B cell (primary cell): ENCODE data around the gene TESK2. TPM values are rescaled to one million over a fixed set of nuclear protein-coding genes. Genes with fewer than 3 reads are reported as not detected.
A peak's percentile ranks its signal among the peaks of the same experiment; 100 is the strongest.

Experiments used
- ATAC-seq: fragments of 200-7000 bp; cut with Tn5 transposase; one replicate; pipeline ENCODE4 v1.10.0; 2021; ENCODE audit warnings: low read depth, mild to moderate bottlenecking, moderate number of reproducible peaks, moderate library complexity
- CTCF ChIA-PET: fragments of 350-600 bp; sonication (Branson Sonifier 250); formaldehyde crosslinking; loops from one replicate; lab custom pipeline; 2021; ENCODE audit warnings: antibody characterized with exemption, inconsistent platforms; lab: Charles Lee
- POLR2A ChIA-PET: fragments of 350-600 bp; sonication (Branson Sonifier 250); formaldehyde crosslinking; loops from one replicate; lab custom pipeline; 2021; ENCODE audit warnings: antibody characterized with exemption; lab: Charles Lee
- DNase-seq: peaks from one replicate; pipeline ENCODE4 v3.0.0; 2013
- H2AFZ ChIP-seq: 2 replicates; pipeline ENCODE4 v1.6.1; 2012; ENCODE audit warnings: mild to moderate bottlenecking, low read depth, low read length; ENCODE audit not compliant: insufficient read depth, poor library complexity, severe bottlenecking
- H3K27ac ChIP-seq, 2 donors: 1 replicate in 1 of 2; 2 replicates in 1 of 2; pipeline ENCODE4 v1.5.1; 2012 to 2013; ENCODE audit warnings: low read length in 2 of 2, mild to moderate bottlenecking in 2 of 2, moderate library complexity in 1 of 2
- H3K27me3 ChIP-seq, 4 experiments: fragments of 200-600 bp in 1 of 4; sonication (generic) in 1 of 4; replicated peaks in 1 of 4; 1 replicate in 2 of 4; 2 replicates in 2 of 4; pipeline versions ENCODE4 v1.6.1 to v1.7.0; 2013 to 2016; ENCODE audit warnings: low read length in 3 of 4, mild to moderate bottlenecking in 2 of 4, mixed read lengths in 1 of 4, moderate library complexity in 1 of 4; ENCODE audit not compliant: insufficient read depth in 4 of 4, control insufficient read depth in 3 of 4; ENCODE audit errors: control extremely low read depth in 1 of 4
- H3K36me3 ChIP-seq, 2 experiments: replicated peaks in 1 of 2; 1 replicate in 1 of 2; 2 replicates in 1 of 2; pipeline versions ENCODE4 v1.6.1 to v1.7.1; 2013; ENCODE audit warnings: low read length in 1 of 2; ENCODE audit not compliant: insufficient read depth in 2 of 2, control insufficient read depth in 1 of 2; ENCODE audit errors: control extremely low read depth in 1 of 2, extremely low read depth in 1 of 2
- H3K4me1 ChIP-seq, 2 donors: fragments of 200-600 bp in 1 of 2; sonication (generic) in 1 of 2; 1 replicate in 1 of 2; 2 replicates in 1 of 2; pipeline versions ENCODE4 v1.5.1 to v1.6.1; 2013 to 2017; ENCODE audit warnings: low read length in 2 of 2; ENCODE audit not compliant: control insufficient read depth in 2 of 2, insufficient read depth in 2 of 2
- H3K4me2 ChIP-seq: replicated peaks from 2 replicates; pipeline ENCODE3; 2012; ENCODE audit warnings: mild to moderate bottlenecking, low read depth, low read length; ENCODE audit not compliant: poor library complexity, severe bottlenecking
- H3K4me3 ChIP-seq, 5 experiments: fragments of 200-600 bp in 1 of 5; sonication (generic) in 1 of 5; 1 replicate in 3 of 5; 2 replicates in 2 of 5; pipeline versions ENCODE4 v1.5.1 to v1.7.0; 2011 to 2016; ENCODE audit warnings: low read length in 4 of 5, mild to moderate bottlenecking in 4 of 5, low read depth in 2 of 5, control low read depth in 1 of 5, moderate library complexity in 1 of 5; ENCODE audit not compliant: insufficient read depth in 1 of 5; ENCODE audit errors: control extremely low read depth in 1 of 5, extremely low read depth in 1 of 5
- H3K79me2 ChIP-seq: fragments of 200-600 bp; sonication (generic); one replicate; pipeline ENCODE4 v1.6.0; 2016; ENCODE audit warnings: low read length; ENCODE audit not compliant: control insufficient read depth, insufficient read depth
- H3K9ac ChIP-seq: fragments of 200-600 bp; sonication (generic); 2 replicates; pipeline ENCODE4 v1.6.1; 2017; ENCODE audit warnings: mild to moderate bottlenecking, low read length, moderate library complexity
- H3K9me3 ChIP-seq, 3 donors: one replicate each; pipeline versions ENCODE4 v1.6.1 to v1.7.1; 2013; ENCODE audit warnings: low read length in 2 of 3; ENCODE audit not compliant: control insufficient read depth in 2 of 3, insufficient read depth in 1 of 3; ENCODE audit errors: control extremely low read depth in 1 of 3
- H4K20me1 ChIP-seq: 2 replicates; pipeline ENCODE4 v1.6.0; 2012; ENCODE audit warnings: mild to moderate bottlenecking, low read length; ENCODE audit not compliant: insufficient read depth, control insufficient read depth, poor library complexity, severe bottlenecking
- H3K27ac Mint-ChIP-seq: one replicate; pipeline ENCODE4 v1.8.0; 2021; ENCODE audit warnings: mixed read lengths
- H3K27me3 Mint-ChIP-seq: one replicate; pipeline ENCODE4 v1.8.0; 2021; ENCODE audit warnings: mixed read lengths
- H3K4me1 Mint-ChIP-seq: one replicate; pipeline ENCODE4 v1.8.0; 2021; ENCODE audit warnings: mixed read lengths
- H3K4me3 Mint-ChIP-seq: one replicate; pipeline ENCODE4 v1.8.0; 2021; ENCODE audit warnings: mixed read lengths
- H3K9me3 Mint-ChIP-seq: one replicate; pipeline ENCODE4 v1.8.0; 2022; ENCODE audit warnings: mixed read lengths; ENCODE audit not compliant: insufficient read depth
- CTCF ChIP-seq: fragments of 200-600 bp; IDR thresholded peaks from one replicate; pipeline ENCODE4 v1.8.0; 2022; ENCODE audit warnings: antibody characterized with exemption, mild to moderate bottlenecking
- EZH2 ChIP-seq: IDR thresholded peaks from 2 replicates; pipeline ENCODE4 v1.6.1; 2012; ENCODE audit warnings: borderline replicate concordance, low read depth, mild to moderate bottlenecking, moderate library complexity, low read length; ENCODE audit not compliant: insufficient read depth, poor library complexity, severe bottlenecking
- WGBS: methylation state at CpG from one replicate; pipeline ENCODE4 v1.1.5; 2013; ENCODE audit warnings: missing lambda C conversion rate; ENCODE audit not compliant: insufficient coverage; 5-methylcytosine and 5-hydroxymethylcytosine counted together
- intact Hi-C: fragments of 100-400 bp; cut with micrococcal nuclease; formaldehyde crosslinking; loops from one replicate; pipeline ENCODE4 v1.10.0; 2022
- polyA plus RNA-seq: library from polyadenylated mRNA; depleted of rRNA; stranded (reverse); fragments of >200 nt; gene quantifications from 2 replicates; pipeline ENCODE4 v1.2.3, GENCODE V29; 2012
- total RNA-seq, 2 donors: library from RNA; stranded (reverse); fragments of 120-200 nt in 1 of 2; gene quantifications; 1 replicate in 1 of 2; 2 replicates in 1 of 2; pipeline versions ENCODE4 v1.2.3 to v1.2.4, GENCODE V29; 2013 to 2022

The TESK2 gene
- total and polyA plus RNA-seq, 2 donors (not counting 1 experiment from before 2014, with no cell fraction given) = 21.7 to 27.0 TPM

GRCh38 chr1:45501505-45501859 lies 10.5 kb upstream of the TESK2 start:
- H3K4me3 Mint-ChIP-seq = peak overlapping the region; percentile 58
- no peaks in the 10 kb centered on the region for H3K9me3 Mint-ChIP-seq
- Histone ChIP-seq H4K20me1 (no peaks in the 10 kb centered on the region), H3K9ac (no peak overlapping the region), H3K27ac (no peak overlapping the region), H3K27me3 (no peaks in the 10 kb centered on the region), H3K79me2 (peaks cover 17% of the 10 kb centered on the region), H3K36me3 (peaks cover 0 to under 1% of the 10 kb centered on the region in 2 experiments), H2AFZ (no peak overlapping the region), H3K4me2 (no peak overlapping the region), H3K9me3 (no peaks in the 10 kb centered on the region), H3K4me3 (no peak overlapping the region), H3K4me1 (peaks cover 12 to 22% of the 10 kb centered on the region in 2 donors)
- DNase-seq (no peak), ATAC-seq (no peak)
- H3K27me3 Mint-ChIP-seq = no peaks in the 10 kb centered on the region
- ChIA-PET POLR2A (interaction anchor here (0.6 kb wide), 1 partner anchor 797 kb away, joined by 10 read pairs; no protein-coding TSS in a partner anchor), CTCF (interaction anchor here (0.7 to 4.1 kb wide), 11 partner anchors 8 to 161 kb away, joined by 3 to 46 read pairs (median 6); partner anchors contain the start of genes AKR1A1, MUTYH, TESK2 and TOE1)
- intact Hi-C loops = loop anchor here (2.0 kb wide), 1 partner anchor 19 kb away; the partner anchor contains the start of gene PRDX1
- TF ChIP-seq EZH2 (no peak), CTCF (no peak)
- WGBS = 100% methylated on average over 1 of the region's 2 CpGs
- peaks cover 28% of the 10 kb centered on the region for H3K4me1 Mint-ChIP-seq
- peak overlapping the region; percentile 16 for H3K27ac Mint-ChIP-seq

- CTCF ChIA-PET = interaction anchor here (1.1 to 4.1 kb wide), 11 partner anchors 8 to 487 kb away, joined by 3 to 46 read pairs (median 7); partner anchors contain the start of genes MUTYH, PRDX1, TESK2 and TOE1
- H3K9me3 ChIP-seq = no peaks in the 10 kb centered on the region
- peak overlapping the region; percentile 68 to 89 (median 74) for H3K4me3 ChIP-seq
- DNase-seq = no peak
- peak overlapping the region; percentile 52 to 67 for H3K27ac ChIP-seq
- H3K4me1 ChIP-seq = peaks cover 12 to 22% of the 10 kb centered on the region in 2 donors
- no peak for TF ChIP-seq EZH2
- no peak for TF ChIP-seq CTCF
- no peaks in the 10 kb centered on the region for H3K9me3 Mint-ChIP-seq
- WGBS = 0% methylated on average over 6 of the region's 7 CpGs
- H2AFZ ChIP-seq = peak overlapping the region; percentile 92
- peak overlapping the region; percentile 66 for H3K9ac ChIP-seq
- POLR2A ChIA-PET = interaction anchor here (0.7 to 2.2 kb wide), 10 partner anchors 8 to 196 kb away, joined by 3 to 14 read pairs (median 6); partner anchors contain the start of genes AKR1A1, MUTYH, PRDX1 and TESK2
- no peaks in the 10 kb centered on the region for H4K20me1 ChIP-seq
- peaks cover 0 to 9% of the 10 kb centered on the region in 2 experiments for H3K36me3 ChIP-seq
- H3K27ac Mint-ChIP-seq = peak overlapping the region; percentile 80
- H3K27me3 Mint-ChIP-seq = no peaks in the 10 kb centered on the region
- no peaks in the 10 kb centered on the region for H3K27me3 ChIP-seq
- H3K4me3 Mint-ChIP-seq = peak overlapping the region; percentile 96
- ATAC-seq = no peak
- H3K79me2 ChIP-seq = peaks cover 17% of the 10 kb centered on the region
- peak overlapping the region; percentile 84 for H3K4me2 ChIP-seq
- intact Hi-C loops = no loop called here
- peaks cover 28% of the 10 kb centered on the region for H3K4me1 Mint-ChIP-seq
Measured at GRCh38 chr1:45499415-45499769, 8.4 kb upstream of the TESK2 start.
